ENCODE data around the gene SDCCAG8. TPM values are rescaled to one million over a fixed set of nuclear protein-coding genes. Genes with fewer than 3 reads are reported as not detected.
A peak's percentile ranks its signal among the peaks of the same experiment; 100 is the strongest.

SDCCAG8 gene
- total RNA-seq, 1 donor from 2014 or later = 97.1 TPM

DNA sequence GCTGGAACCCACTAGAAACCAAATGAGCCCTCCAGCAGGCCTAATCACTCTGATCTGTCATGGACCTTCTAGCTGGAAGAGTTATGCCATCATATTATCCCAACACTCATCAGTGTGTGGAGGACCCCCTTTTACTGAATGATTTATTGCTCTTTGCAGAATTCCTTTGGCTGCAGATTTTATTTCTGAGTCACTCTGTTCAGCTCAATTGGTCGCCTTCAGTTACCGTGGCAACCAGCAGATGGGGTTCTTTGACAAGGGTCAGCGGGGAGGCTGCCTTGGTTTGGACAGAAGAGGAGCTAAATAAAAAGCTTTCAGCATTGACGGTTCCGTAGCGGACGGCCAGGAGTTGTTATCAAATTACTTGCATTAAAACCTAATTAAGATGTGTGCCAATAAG is 220.1 kb downstream of the SDCCAG8 start:
- TF ChIP-seq, protein P1, sequence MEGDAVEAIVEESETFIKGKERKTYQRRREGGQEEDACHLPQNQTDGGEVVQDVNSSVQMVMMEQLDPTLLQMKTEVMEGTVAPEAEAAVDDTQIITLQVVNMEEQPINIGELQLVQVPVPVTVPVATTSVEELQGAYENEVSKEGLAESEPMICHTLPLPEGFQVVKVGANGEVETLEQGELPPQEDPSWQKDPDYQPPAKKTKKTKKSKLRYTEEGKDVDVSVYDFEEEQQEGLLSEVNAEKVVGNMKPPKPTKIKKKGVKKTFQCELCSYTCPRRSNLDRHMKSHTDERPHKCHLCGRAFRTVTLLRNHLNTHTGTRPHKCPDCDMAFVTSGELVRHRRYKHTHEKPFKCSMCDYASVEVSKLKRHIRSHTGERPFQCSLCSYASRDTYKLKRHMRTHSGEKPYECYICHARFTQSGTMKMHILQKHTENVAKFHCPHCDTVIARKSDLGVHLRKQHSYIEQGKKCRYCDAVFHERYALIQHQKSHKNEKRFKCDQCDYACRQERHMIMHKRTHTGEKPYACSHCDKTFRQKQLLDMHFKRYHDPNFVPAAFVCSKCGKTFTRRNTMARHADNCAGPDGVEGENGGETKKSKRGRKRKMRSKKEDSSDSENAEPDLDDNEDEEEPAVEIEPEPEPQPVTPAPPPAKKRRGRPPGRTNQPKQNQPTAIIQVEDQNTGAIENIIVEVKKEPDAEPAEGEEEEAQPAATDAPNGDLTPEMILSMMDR (IDR thresholded peaks at IDR 0.05) = no peak
- Histone ChIP-seq H3K36me3 (peaks cover 0 to 4% of the 10 kb centered on the region in 2 donors), H3K4me1 (no peaks in the 10 kb centered on the region), H3K9me3 (no peaks in the 10 kb centered on the region), H3K27me3 (no peaks in the 10 kb centered on the region), H3K27ac (no peak overlapping the region), H3K4me3 (no peak overlapping the region)
- no peak for DNase-seq (ENCODE audit: low spot score in 2 of 2)
- intact Hi-C loops (cut with DNase I) = no loop called here

DNA sequence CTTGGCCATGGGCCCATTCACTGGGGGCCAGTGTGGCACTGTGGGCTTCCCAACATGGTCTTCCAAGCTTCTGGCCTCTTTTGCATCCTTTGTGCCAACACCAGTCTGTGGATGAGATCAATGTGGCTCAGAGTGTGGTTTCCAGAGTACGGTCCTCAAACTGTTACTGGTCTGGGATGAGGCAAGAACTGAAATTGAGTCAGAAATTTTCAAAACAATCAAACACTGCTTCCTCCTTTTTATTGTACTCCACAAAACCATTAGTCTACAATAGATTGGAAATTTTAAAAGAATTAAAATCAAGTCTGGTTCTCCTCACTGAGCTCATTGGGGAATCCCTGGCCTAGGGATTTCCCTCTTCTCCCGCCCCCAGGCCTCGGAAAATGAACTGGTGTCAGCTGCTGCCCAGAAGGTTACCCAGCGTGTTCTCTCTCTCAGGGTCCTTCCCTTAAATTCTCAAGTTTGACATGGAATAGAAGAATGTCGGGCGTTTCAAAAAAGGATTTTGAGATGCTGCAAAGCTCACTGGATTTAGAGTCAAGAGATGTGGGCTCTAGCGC is 222.0 kb downstream of the SDCCAG8 start:
- no peaks in the 10 kb centered on the region for H3K9me3 ChIP-seq
- H3K36me3 ChIP-seq = peaks cover 0 to 4% of the 10 kb centered on the region in 2 donors
- H3K27ac ChIP-seq = no peak overlapping the region
- H3K4me3 ChIP-seq = no peak overlapping the region
- intact Hi-C loops (cut with DNase I) = no loop called here
- peaks cover 0 to 10% of the 10 kb centered on the region in 2 donors for H3K4me1 ChIP-seq
- TF ChIP-seq, protein P1 (IDR thresholded peaks at IDR 0.05) = no peak
- no peak for DNase-seq (ENCODE audit: low spot score in 2 of 2)
- no peaks in the 10 kb centered on the region for H3K27me3 ChIP-seq

DNA sequence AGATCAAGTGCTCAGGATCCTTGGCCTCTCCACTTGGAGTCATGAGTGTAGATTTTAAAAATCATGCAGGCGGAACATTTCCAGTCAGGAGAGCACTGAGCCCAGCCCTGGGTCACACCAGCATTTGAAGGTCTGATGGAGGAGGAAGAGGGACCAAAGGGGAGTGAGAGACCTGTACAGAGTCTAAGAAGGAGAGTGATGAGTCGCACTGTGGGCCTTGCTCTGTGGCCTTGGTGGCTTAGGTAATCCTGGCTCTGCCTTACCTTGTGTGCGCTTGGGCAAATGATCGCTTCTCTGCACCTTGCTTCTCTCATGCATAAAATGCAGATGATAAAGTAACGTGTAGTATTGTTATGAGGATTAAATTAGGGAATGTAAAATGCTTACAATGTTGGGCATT is 225.3 kb downstream of the SDCCAG8 start:
- Histone ChIP-seq H3K4me3 (no peak overlapping the region), H3K27ac (no peak overlapping the region), H3K9me3 (no peaks in the 10 kb centered on the region), H3K36me3 (no peaks in the 10 kb centered on the region), H3K27me3 (no peaks in the 10 kb centered on the region), H3K4me1 (peaks cover 0 to 10% of the 10 kb centered on the region in 2 donors)
- no peak for DNase-seq (ENCODE audit: low spot score in 2 of 2)
- TF ChIP-seq, protein P1 (IDR thresholded peaks at IDR 0.05) = no peak
- intact Hi-C loops (cut with DNase I) = no loop called here

DNA sequence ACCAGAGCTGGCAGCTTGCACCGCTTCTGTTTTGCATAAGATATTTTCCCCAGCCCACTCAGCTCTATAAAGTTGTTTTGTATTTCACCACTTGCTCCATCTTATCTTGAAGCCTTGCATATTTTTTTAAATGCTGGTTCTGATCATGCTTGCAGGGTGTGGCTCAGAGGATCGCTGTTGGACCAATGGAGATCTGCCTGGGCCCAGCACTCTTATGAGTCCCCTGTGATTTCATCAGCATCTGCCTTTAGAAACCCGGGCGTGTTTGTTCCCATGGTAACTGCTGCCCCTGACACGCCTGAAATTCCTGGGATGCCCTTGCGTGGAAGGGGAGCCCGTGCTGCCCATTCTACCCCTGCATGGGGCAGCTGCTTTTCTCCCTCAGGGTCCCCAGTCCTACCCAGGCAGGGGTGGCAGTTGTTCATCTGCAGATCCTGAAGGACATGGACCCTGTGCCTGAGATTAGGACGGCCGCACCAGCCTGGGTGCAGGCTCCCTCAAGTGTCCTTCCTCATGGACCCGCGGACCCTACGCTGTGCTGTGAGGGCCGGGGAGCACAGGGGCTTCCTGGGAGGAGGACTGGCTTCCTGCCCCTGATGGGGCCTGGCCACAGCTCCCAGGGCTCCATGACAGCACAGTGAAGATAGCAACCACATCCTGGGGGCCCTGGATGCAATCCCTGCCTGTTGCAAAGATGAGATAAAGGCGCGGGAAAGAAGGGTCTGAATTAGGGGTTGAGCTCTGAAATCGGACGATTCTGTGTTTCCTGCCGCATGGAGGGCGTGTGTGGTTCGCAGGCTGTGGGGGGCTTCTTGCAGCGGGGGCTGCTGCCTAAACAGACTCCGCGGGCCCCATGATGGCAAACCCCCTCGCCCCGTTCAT is 226.5 kb downstream of the SDCCAG8 start:
- no peak overlapping the region for H3K27ac ChIP-seq
- H3K9me3 ChIP-seq = no peaks in the 10 kb centered on the region
- TF ChIP-seq, protein P1 (IDR thresholded peaks at IDR 0.05) = no peak
- no peaks in the 10 kb centered on the region for H3K27me3 ChIP-seq
- no peak for DNase-seq (ENCODE audit: low spot score in 2 of 2)
- intact Hi-C loops (cut with DNase I) = no loop called here
- no peaks in the 10 kb centered on the region for H3K36me3 ChIP-seq
- H3K4me3 ChIP-seq = peak overlapping the region; percentile 45 to 54
- H3K4me1 ChIP-seq = peaks cover 0 to 10% of the 10 kb centered on the region in 2 donors

DNA sequence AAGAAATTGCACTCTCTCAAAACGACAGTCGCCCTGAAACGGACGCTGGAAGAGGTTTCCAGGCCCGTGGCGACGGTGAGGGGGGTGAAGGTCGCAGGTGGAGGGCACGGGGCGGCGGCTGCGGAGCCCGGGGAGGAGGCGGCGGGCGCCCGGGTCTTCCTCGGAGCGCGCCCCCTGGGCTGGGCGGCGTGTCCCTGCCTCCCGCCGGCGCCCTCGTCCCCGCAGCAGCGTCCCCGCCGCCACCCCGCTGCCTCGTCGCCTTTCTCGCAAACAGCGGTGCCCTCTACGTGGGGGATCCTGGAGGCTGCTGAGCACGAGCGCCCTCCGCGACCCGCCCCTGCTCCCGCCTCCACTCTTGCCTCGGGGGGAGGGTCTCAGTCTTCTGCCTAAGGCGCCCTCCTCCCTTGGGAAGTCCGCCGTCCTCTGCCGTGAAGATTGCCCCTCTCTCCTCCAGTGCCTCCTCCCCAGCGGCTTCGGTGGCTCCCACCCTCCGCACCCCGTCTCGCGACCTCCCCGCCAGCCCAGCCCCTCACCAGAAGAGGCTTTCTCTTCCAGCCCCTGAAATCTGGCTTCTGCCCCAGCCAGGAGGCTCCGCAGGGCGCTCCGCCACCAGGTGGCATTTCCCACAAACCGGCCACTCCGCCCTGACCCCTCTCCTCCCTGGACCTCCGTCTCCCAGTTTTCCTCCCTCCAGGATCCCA is 227.4 kb downstream of the SDCCAG8 start:
- no peak for DNase-seq (ENCODE audit: low spot score in 2 of 2)
- Histone ChIP-seq H3K9me3 (no peaks in the 10 kb centered on the region), H3K36me3 (no peaks in the 10 kb centered on the region), H3K27ac (no peak overlapping the region), H3K4me3 (peak overlapping the region; percentile 45 to 54), H3K4me1 (peaks cover 0 to 10% of the 10 kb centered on the region in 2 donors), H3K27me3 (no peaks in the 10 kb centered on the region)
- intact Hi-C loops (cut with DNase I) = no loop called here
- TF ChIP-seq, protein P1 (IDR thresholded peaks at IDR 0.05) = peak in 1 of 3 experiments; percentile 14
